ENCODE results near the gene LFNG. TPM values are rescaled to one million over a fixed set of nuclear protein-coding genes. Genes with fewer than 3 reads are reported as not detected.
A peak's percentile ranks its signal among the peaks of the same experiment; 100 is the strongest.
"Not testable (repeated sequence)": the region's sequence is repeated elsewhere in the genome, so short reads cannot be mapped to it uniquely, and the experiment has no call there.

LFNG gene
- total RNA-seq, 1 donor from 2014 or later: 19.0 TPM

DNA sequence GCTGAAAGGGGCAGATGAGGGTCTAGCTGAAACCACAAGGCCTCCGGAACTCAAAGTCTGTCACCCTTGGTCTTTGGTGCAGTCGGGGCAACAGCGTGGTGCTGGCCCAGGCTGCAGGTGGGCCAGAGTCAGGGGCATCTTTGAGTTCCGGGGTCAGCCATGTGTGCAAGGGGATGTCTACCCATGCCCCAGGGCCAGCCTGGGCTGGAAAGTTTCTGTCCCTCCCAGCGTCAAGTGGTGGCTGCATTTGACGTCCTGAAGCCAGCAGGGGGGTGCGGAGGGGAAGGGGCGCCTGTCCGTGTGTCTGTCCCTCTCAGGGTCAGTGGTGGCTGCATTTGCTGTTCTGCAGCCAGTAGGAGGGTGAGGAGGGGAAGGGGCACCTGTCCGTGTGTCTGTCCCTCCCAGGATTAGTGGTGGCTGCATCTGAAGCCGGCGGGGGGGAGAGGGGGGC lies 35.1 kb downstream of the LFNG start:
- peaks cover 15% of the 10 kb centered on the region for H3K4me1 Mint-ChIP-seq
- H3K27ac Mint-ChIP-seq: peak overlapping the region; percentile 83
- peaks cover 11% of the 10 kb centered on the region for H3K36me3 Mint-ChIP-seq
- TF ChIP-seq, protein P1, sequence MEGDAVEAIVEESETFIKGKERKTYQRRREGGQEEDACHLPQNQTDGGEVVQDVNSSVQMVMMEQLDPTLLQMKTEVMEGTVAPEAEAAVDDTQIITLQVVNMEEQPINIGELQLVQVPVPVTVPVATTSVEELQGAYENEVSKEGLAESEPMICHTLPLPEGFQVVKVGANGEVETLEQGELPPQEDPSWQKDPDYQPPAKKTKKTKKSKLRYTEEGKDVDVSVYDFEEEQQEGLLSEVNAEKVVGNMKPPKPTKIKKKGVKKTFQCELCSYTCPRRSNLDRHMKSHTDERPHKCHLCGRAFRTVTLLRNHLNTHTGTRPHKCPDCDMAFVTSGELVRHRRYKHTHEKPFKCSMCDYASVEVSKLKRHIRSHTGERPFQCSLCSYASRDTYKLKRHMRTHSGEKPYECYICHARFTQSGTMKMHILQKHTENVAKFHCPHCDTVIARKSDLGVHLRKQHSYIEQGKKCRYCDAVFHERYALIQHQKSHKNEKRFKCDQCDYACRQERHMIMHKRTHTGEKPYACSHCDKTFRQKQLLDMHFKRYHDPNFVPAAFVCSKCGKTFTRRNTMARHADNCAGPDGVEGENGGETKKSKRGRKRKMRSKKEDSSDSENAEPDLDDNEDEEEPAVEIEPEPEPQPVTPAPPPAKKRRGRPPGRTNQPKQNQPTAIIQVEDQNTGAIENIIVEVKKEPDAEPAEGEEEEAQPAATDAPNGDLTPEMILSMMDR (IDR thresholded peaks at IDR 0.05; ENCODE audit: unreplicated experiment): no peak
- peak overlapping the region; percentile 82 for H3K4me3 Mint-ChIP-seq
- no peak for DNase-seq (ENCODE audit: low spot score in 2 of 2, unreplicated experiment in 2 of 2)
- no peaks in the 10 kb centered on the region for H3K27me3 Mint-ChIP-seq (ENCODE audit: low read depth)
- no peaks in the 10 kb centered on the region for H3K9me3 Mint-ChIP-seq

DNA sequence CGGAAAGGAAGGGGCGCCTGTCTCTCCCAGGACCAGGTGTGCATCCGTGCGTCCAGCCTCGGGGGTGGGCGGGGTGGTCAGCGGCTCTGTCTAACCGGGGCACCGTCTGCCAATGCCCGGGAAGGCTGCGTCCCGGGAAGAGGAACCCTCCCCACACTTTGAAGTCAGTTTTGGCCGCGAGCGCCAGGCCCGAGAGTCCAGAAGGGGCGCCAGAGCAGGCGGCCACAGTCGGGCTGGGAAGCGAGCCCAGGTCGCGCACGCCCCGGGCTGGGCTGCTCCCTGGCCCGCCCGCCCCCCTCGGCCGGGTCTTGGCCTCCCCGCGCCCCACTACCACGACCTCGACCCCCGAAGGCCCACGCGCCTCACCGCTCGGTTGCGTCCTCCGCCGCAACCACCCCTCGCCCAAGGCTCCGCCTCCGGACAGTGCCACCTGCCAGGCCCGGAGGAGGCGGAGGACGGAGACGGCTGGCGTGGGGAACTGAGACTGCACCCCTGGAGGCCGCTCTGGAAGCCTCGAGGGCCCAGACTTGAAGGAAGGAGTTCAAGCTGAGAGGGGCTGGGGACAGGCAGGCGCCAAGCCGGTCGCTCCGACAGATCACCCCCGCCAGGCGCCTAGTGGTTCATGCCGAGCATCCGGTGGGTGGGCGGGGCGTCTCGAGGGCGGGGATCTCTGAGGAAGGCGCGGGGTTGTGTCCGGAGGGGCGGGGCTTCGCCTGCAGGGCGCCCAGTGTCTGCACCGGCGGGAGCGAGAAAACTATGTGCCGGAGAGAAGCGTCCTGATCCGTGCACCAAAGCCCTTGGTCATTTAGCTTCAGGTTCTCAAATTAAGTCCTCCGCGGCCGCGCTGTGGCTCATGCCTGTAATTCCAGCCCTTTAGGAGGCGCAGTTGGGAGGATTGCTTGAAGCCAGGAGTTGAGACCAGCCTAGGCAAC lies 35.8 kb downstream of the LFNG start, which contains the start of gene BRAT1:
Gene BRAT1, minus strand, starts transcription at position 404 of the 932 bp plus-strand sequence. CDS start 1,093 bp downstream, outside the sequence.
- Mint-ChIP-seq H3K27me3 (ENCODE audit: low read depth) (no peaks in the 10 kb centered on the region), H3K9me3 (no peaks in the 10 kb centered on the region), H3K4me3 (peak within 1 kb of the TSS; percentile 82), H3K36me3 (peaks cover 10% of the 10 kb centered on the region), H3K4me1 (peaks cover 19% of the 10 kb centered on the region), H3K27ac (peak within 1 kb of the TSS; percentile 93)
- TF ChIP-seq, protein P1 (IDR thresholded peaks at IDR 0.05; ENCODE audit: unreplicated experiment): no peak
- DNase-seq (ENCODE audit: low spot score in 2 of 2, unreplicated experiment in 2 of 2): peak; percentile 95

DNA sequence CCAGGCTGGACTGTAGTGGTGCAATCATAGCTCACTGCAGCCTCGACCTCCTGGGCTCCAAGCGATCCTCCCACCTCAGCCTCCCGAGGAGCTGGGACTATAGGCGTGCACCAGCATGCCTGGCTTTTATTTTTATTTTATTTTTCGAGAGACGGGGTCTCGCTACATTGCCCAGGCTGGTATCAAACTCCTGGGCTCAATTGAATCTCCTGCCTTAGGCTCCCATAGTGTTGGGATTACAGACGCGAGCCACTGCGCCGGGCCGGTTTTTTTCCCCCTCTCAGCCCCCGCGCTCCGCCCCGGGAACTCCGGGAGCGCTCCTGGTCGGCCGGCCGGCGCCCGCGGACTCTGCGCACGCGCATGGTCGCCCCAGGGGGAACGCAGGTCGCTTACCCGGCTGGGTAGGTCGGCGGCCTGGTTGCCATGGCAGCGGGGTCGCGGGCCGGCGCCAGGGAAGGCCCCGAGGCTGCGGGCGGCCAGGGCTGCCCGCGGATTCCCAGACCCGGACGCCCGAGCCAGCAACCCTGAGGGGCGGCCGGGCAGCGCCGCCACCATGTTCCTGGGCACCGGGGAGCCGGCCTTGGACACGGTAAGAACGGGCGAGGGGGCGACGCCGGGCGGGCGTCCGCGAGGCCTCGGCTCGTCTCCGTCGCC lies 39.2 kb downstream of the LFNG start, which contains the start of gene IQCE:
Gene IQCE, plus strand, starts transcription at position 351 of the 654 bp plus-strand sequence. Its CDS starts 203 bp downstream, at position 554.
- peaks cover 3% of the 10 kb centered on the region for H3K36me3 Mint-ChIP-seq
- peak within 1 kb of the TSS; percentile 70 for H3K4me3 Mint-ChIP-seq
- DNase-seq (ENCODE audit: low spot score in 2 of 2, unreplicated experiment in 2 of 2): peak; percentile 84 to 91
- peaks cover 18% of the 10 kb centered on the region for H3K4me1 Mint-ChIP-seq
- TF ChIP-seq, protein P1 (IDR thresholded peaks at IDR 0.05; ENCODE audit: unreplicated experiment): no peak
- H3K27ac Mint-ChIP-seq: peak within 1 kb of the TSS; percentile 43
- no peaks in the 10 kb centered on the region for H3K9me3 Mint-ChIP-seq
- H3K27me3 Mint-ChIP-seq (ENCODE audit: low read depth): no peaks in the 10 kb centered on the region

DNA sequence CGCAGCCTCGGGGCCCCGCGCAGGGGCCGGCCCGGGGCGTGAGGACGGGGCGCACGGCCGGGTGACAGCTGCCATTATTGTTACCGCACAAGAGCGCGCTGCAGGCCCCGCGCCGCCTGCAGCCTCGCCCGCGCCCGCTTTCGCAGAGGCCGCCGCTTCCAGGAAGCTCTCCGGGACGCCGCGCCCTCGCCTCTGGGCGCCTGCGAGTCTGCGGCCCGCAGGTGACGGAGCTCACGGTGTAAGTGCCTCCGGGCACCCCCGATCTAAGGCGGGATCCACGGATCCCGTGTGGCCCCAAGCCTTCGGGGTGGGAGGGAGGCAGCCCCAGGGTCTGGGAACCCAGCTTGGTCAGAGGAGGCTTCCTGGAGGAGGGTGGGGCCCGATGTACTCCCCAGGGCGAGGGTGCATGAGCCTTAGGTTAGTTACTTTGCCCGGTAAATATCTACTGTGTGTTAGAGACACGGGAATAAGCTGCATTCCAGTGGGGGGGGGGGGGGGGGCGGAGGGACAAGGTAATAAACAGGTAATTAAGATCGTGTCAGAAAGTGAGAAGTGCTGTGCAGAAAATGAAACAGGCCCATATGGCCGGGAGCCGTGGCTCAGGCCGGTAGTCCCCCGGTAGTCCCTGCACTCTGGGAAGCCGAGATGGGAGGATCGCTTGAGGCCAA lies 39.8 kb downstream of the LFNG start:
- DNase-seq (ENCODE audit: low spot score in 2 of 2, unreplicated experiment in 2 of 2): no peak
- H3K9me3 Mint-ChIP-seq: no peaks in the 10 kb centered on the region
- H3K36me3 Mint-ChIP-seq: peaks cover 5% of the 10 kb centered on the region
- H3K27me3 Mint-ChIP-seq (ENCODE audit: low read depth): no peaks in the 10 kb centered on the region
- peaks cover 12% of the 10 kb centered on the region for H3K4me1 Mint-ChIP-seq
- H3K4me3 Mint-ChIP-seq: peak overlapping the region; percentile 70
- TF ChIP-seq, protein P1 (IDR thresholded peaks at IDR 0.05; ENCODE audit: unreplicated experiment): no peak
- no peak overlapping the region for H3K27ac Mint-ChIP-seq

DNA sequence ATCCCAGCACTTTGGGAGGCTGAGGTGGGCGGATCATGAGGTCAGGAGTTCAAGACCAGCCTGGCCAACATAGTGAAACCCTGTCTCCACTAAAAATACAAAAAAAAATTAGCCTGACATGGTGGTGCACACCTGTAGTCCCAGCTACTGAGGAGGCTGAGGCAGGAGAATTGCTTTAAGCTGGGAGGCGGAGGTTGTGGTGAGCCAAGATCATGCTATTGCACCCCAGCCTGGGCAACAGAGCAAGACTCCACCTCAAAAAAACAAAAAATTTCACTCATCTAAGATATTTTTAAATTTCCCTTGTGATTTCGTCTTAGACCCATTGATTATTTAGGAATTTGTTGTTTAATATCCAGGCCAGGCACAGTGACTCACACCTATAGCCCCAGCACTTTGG lies 44.4 kb downstream of the LFNG start:
- not testable (repeated sequence) for H3K27me3 Mint-ChIP-seq (ENCODE audit: low read depth); H3K9me3 Mint-ChIP-seq; H3K4me1 Mint-ChIP-seq; H3K27ac Mint-ChIP-seq; H3K36me3 Mint-ChIP-seq; DNase-seq (ENCODE audit: low spot score in 2 of 2, unreplicated experiment in 2 of 2); H3K4me3 Mint-ChIP-seq

All from mesothelial cell of epicardium (in vitro differentiated cells).